ENCODE data around the gene PRR5.
"Not testable (repeated sequence)": the region's sequence is repeated elsewhere in the genome, so short reads cannot be mapped to it uniquely, and the experiment has no call there.

PRR5 gene

GRCh38 chr22:44676441-44677352, 25.3 kb upstream of the PRR5 start:
- DNase-seq (ENCODE audit: low spot score): no peak
- no peak for TF ChIP-seq CTCF (IDR thresholded peaks at IDR 0.05; ENCODE audit: extremely low read depth, missing control alignments)

- no peak for DNase-seq (ENCODE audit: low spot score)
Observed at GRCh38 chr22:44677353-44677840, 24.6 kb upstream of the PRR5 start.

GRCh38 chr22:44677871-44678555, 24.0 kb upstream of the PRR5 start:
- DNase-seq (ENCODE audit: low spot score): no peak
- TF ChIP-seq CTCF (IDR thresholded peaks at IDR 0.05; ENCODE audit: extremely low read depth, missing control alignments): no peak

More at GRCh38 chr22:44677353-44677840, 24.6 kb upstream of the PRR5 start:
- no peak for TF ChIP-seq CTCF (IDR thresholded peaks at IDR 0.05; ENCODE audit: extremely low read depth, missing control alignments)

- TF ChIP-seq CTCF (IDR thresholded peaks at IDR 0.05; ENCODE audit: extremely low read depth, missing control alignments): no peak
- DNase-seq (ENCODE audit: low spot score): no peak
Observed at GRCh38 chr22:44678556-44679305, 23.3 kb upstream of the PRR5 start.

- not testable (repeated sequence) for DNase-seq (ENCODE audit: low spot score)
Observed at GRCh38 chr22:44679306-44679647, 22.7 kb upstream of the PRR5 start.

GRCh38 chr22:44680058-44680457, 21.9 kb upstream of the PRR5 start:
- no peak for TF ChIP-seq CTCF (IDR thresholded peaks at IDR 0.05; ENCODE audit: extremely low read depth, missing control alignments)
- no peak for DNase-seq (ENCODE audit: low spot score)

- no peak for TF ChIP-seq CTCF (IDR thresholded peaks at IDR 0.05; ENCODE audit: extremely low read depth, missing control alignments)
- DNase-seq (ENCODE audit: low spot score): no peak
Observed at GRCh38 chr22:44680481-44680894, 21.5 kb upstream of the PRR5 start.

All from GM20000 (cell line).